AG10803 (cell line): ENCODE data around the gene CNTN1.

ENCODE experiments used
- DNase-seq: peaks from one replicate; pipeline ENCODE4 v3.0.0; 2010; ENCODE audit warnings: low read depth
- H3K4me3 ChIP-seq: 2 replicates; pipeline ENCODE4 v1.5.1; 2011; ENCODE audit warnings: mild to moderate bottlenecking, low read length, control low read depth
- CTCF ChIP-seq: conservative IDR thresholded peaks from 2 replicates; pipeline ENCODE4 v1.5.1; 2011; ENCODE audit warnings: mild to moderate bottlenecking, low read length, control low read depth, inconsistent platforms

Gene CNTN1

DNA sequence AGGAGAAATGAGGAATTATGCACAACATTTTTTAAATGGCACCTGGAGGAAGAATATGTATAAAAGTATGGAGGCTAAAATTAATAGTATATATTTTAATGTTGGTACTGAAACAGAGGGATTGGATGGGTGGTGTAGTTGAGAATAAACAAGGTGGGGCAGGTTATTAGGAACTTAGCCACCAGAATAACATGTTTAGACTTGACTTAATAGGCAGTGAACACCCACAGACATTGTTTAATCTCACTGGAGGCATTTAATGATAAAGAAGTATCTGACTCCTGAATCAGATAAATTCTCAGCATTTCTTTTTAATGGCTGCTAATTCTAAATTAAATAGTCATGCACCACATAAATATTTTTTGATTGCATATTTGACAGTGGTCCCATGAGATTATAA, 139.7 kb downstream of the CNTN1 start:
- TF ChIP-seq CTCF = no peak
- no peak overlapping the region for H3K4me3 ChIP-seq
- no peak for DNase-seq

GRCh38 chr12:40832668-40833067, 140.4 kb downstream of the CNTN1 start:
- no peak overlapping the region for H3K4me3 ChIP-seq
- DNase-seq = no peak
- no peak for TF ChIP-seq CTCF

DNA sequence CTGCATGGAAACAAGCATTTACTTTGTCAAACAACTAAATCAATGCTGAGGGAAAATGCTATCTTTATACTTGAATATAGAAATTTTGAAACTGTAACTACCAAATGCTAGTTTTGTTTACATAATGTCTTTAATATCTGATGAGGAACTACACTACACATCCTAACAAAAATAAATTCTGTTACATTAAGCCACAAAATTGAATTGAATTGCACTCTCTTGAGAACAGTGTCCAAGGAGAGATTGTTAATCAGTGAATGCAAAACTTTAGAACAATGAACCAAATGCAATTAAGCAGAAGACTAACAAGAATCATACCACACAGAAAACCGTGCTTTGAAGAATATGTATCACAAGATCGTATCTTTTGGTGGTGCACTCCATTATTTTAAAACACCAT, 141.6 kb downstream of the CNTN1 start:
- H3K4me3 ChIP-seq = no peak overlapping the region
- no peak for DNase-seq
- TF ChIP-seq CTCF = no peak

- no peak for TF ChIP-seq CTCF
- DNase-seq = no peak
- no peak overlapping the region for H3K4me3 ChIP-seq
Measured at GRCh38 chr12:40834321-40834720, 142.1 kb downstream of the CNTN1 start.

DNA sequence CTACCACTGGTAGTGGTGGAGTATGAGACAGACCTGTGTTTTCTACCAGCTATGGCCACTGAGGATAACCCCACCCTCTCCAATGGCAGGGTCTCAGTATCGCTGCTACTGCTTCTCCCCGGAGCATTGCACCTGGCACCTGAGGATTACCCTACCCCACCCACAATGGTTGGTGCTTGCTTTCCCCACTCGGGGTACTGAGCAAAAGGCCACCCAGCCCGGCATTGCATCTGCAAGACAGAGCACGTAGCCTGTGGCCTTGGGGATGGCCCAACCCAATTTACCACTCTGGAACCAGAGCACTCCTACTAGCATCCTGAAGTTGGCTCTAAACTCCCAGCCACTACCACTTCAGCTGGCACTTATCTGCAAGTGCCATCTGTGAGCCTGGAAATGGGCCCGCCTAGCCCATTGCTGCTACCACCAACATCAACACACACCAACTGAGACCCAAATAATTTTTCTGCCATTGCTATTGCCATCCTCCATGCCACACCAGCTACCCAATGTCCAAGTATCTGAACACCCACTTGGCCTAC, 145.7 kb downstream of the CNTN1 start:
- DNase-seq = no peak
- TF ChIP-seq CTCF = no peak
- no peak overlapping the region for H3K4me3 ChIP-seq

DNA sequence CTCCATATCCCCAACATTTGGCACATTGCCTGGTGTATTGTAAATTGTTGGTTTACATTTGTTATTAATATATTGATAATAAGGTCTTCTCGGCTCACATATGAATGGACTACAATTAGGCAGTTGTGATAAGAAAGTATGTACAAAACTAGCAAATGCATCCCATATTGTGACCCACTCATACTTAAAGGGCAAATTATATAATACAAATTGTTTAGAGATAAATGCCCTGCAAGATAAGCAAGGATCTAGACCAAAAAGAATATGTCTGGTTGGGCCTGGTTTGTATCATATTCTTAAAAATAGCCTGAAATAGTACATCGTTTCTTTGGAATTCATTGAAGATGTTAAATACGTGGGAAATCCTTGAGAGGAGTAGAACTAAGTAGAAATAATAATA, 151.3 kb downstream of the CNTN1 start:
- TF ChIP-seq CTCF = no peak
- H3K4me3 ChIP-seq = no peak overlapping the region
- DNase-seq = no peak

- DNase-seq = no peak
- H3K4me3 ChIP-seq = no peak overlapping the region
- TF ChIP-seq CTCF = no peak
Measured at GRCh38 chr12:40853221-40853620, 161.0 kb downstream of the CNTN1 start.
